Activated B cell treated with CpG ODN at 0.5 μM for 24 hours (primary cell): ENCODE measurements around the gene NHERF2. TPM values are rescaled to one million over a fixed set of nuclear protein-coding genes. Genes with fewer than 3 reads are reported as not detected.

Source experiments
- ATAC-seq: fragments of 200-7000 bp; cut with Tn5 transposase; one replicate; pipeline ENCODE4 v1.10.0; 2021; ENCODE audit warnings: low read depth, mild to moderate bottlenecking, moderate library complexity
- CTCF ChIA-PET: fragments of 350-600 bp; sonication (Branson Sonifier 250); formaldehyde crosslinking; loops from one replicate; lab custom pipeline; 2021; ENCODE audit warnings: antibody characterized with exemption; lab: Charles Lee
- POLR2A ChIA-PET: fragments of 350-600 bp; sonication (Branson Sonifier 250); formaldehyde crosslinking; loops from one replicate; lab custom pipeline; 2021; ENCODE audit warnings: antibody characterized with exemption; lab: Charles Lee
- DNase-seq: peaks from one replicate; pipeline ENCODE4 v3.0.0; 2022
- H3K27ac Mint-ChIP-seq: one replicate; pipeline ENCODE4 v1.8.0; 2020; ENCODE audit warnings: mixed read lengths
- H3K27me3 Mint-ChIP-seq: one replicate; pipeline ENCODE4 v1.8.0; 2021; ENCODE audit warnings: mixed read lengths
- H3K36me3 Mint-ChIP-seq: one replicate; pipeline ENCODE4 v1.8.0; 2021; ENCODE audit warnings: low read depth, mixed read lengths
- H3K4me1 Mint-ChIP-seq: one replicate; pipeline ENCODE4 v1.8.0; 2021; ENCODE audit warnings: mixed read lengths
- H3K4me3 Mint-ChIP-seq: one replicate; pipeline ENCODE4 v1.8.0; 2020; ENCODE audit warnings: mild to moderate bottlenecking, mixed read lengths
- H3K9me3 Mint-ChIP-seq: one replicate; pipeline ENCODE4 v1.8.0; 2020; ENCODE audit warnings: mixed read lengths
- CTCF ChIP-seq: fragments of 200-600 bp; IDR thresholded peaks from one replicate; pipeline ENCODE4 v1.8.0; 2022; ENCODE audit warnings: antibody characterized with exemption, mild to moderate bottlenecking
- intact Hi-C: fragments of 100-400 bp; cut with micrococcal nuclease; formaldehyde crosslinking; loops from one replicate; pipeline ENCODE4 v1.15.1; 2024
- total RNA-seq: library from RNA; stranded (reverse); gene quantifications from 2 replicates; pipeline ENCODE4 v1.2.3, GENCODE V29; 2022

NHERF2 gene
- total RNA-seq, 1 donor from 2014 or later, result 0.93 TPM

- Mint-ChIP-seq H3K9me3 (no peaks in the 10 kb centered on the region), H3K27me3 (no peaks in the 10 kb centered on the region), H3K4me1 (no peaks in the 10 kb centered on the region), H3K4me3 (no peak overlapping the region), H3K36me3 (peaks cover 61% of the 10 kb centered on the region), H3K27ac (no peak overlapping the region)
- no peak for TF ChIP-seq CTCF
- ChIA-PET POLR2A (no interaction called here), CTCF (no interaction called here)
- no peak for ATAC-seq
- no peak for DNase-seq
- intact Hi-C loops, result no loop called here
Observed at GRCh38 chr16:2071454-2072202, 44.9 kb downstream of the NHERF2 start.

- H3K36me3 Mint-ChIP-seq, result peaks cover 61% of the 10 kb centered on the region
- intact Hi-C loops, result no loop called here
- ATAC-seq (no peak), DNase-seq (no peak)
- H3K27me3 Mint-ChIP-seq, result no peaks in the 10 kb centered on the region
- no peaks in the 10 kb centered on the region for H3K4me1 Mint-ChIP-seq
- no peaks in the 10 kb centered on the region for H3K9me3 Mint-ChIP-seq
- no peak for TF ChIP-seq CTCF
- no peak overlapping the region for H3K27ac Mint-ChIP-seq
- ChIA-PET POLR2A (no interaction called here), CTCF (no interaction called here)
- no peak overlapping the region for H3K4me3 Mint-ChIP-seq
Observed at GRCh38 chr16:2072926-2073325, 46.2 kb downstream of the NHERF2 start.

- DNase-seq (no peak), ATAC-seq (no peak)
- Mint-ChIP-seq H3K9me3 (no peaks in the 10 kb centered on the region), H3K4me3 (no peak overlapping the region), H3K4me1 (no peaks in the 10 kb centered on the region), H3K36me3 (peaks cover 57% of the 10 kb centered on the region), H3K27me3 (no peaks in the 10 kb centered on the region), H3K27ac (no peak overlapping the region)
- POLR2A ChIA-PET, result no interaction called here
- CTCF ChIA-PET, result no interaction called here
- intact Hi-C loops, result no loop called here
- TF ChIP-seq CTCF, result no peak
Observed at GRCh38 chr16:2074071-2074470, 47.4 kb downstream of the NHERF2 start.

GRCh38 chr16:2075631-2076030 lies 48.9 kb downstream of the NHERF2 start:
- ATAC-seq (no peak), DNase-seq (no peak)
- Mint-ChIP-seq H3K36me3 (peaks cover 58% of the 10 kb centered on the region), H3K27me3 (no peaks in the 10 kb centered on the region), H3K9me3 (no peaks in the 10 kb centered on the region), H3K4me1 (no peaks in the 10 kb centered on the region), H3K27ac (no peak overlapping the region), H3K4me3 (no peak overlapping the region)
- ChIA-PET CTCF (no interaction called here), POLR2A (interaction anchor here (0.7 kb wide), 1 partner anchor 294 kb away, joined by 11 read pairs; no protein-coding TSS in a partner anchor)
- intact Hi-C loops, result no loop called here
- no peak for TF ChIP-seq CTCF

- Mint-ChIP-seq H3K4me1 (no peaks in the 10 kb centered on the region), H3K36me3 (peaks cover 57% of the 10 kb centered on the region), H3K27me3 (no peaks in the 10 kb centered on the region), H3K9me3 (no peaks in the 10 kb centered on the region), H3K27ac (no peak overlapping the region), H3K4me3 (no peak overlapping the region)
- no peak for DNase-seq
- CTCF ChIA-PET, result no interaction called here
- no peak for TF ChIP-seq CTCF
- intact Hi-C loops, result no loop called here
- POLR2A ChIA-PET, result interaction anchor here (0.7 kb wide), 1 partner anchor 294 kb away, joined by 11 read pairs; no protein-coding TSS in a partner anchor
- ATAC-seq, result no peak
Observed at GRCh38 chr16:2076072-2076865, 49.6 kb downstream of the NHERF2 start.
